ENCODE measurements around the gene GTF2IRD1. TPM values are rescaled to one million over a fixed set of nuclear protein-coding genes. Genes with fewer than 3 reads are reported as not detected.

GTF2IRD1 gene
- total and polyA plus RNA-seq, 9 of the 15 experiments (the other 6 are each of a cell fraction or from before 2014, with no cell fraction given): 9.1 to 30.2 (median 14.0) TPM

- Histone ChIP-seq H3K9me3 (replicated peaks; ENCODE audit: control insufficient read depth, insufficient read depth, low read depth, low read length) (no peaks in the 10 kb centered on the region; the same call in 1 of the 2 replicates), H3K4me2 (ENCODE audit: insufficient read depth, low read length) (no peak overlapping the region), H3K79me2 (ENCODE audit: control insufficient read depth, insufficient read depth, low read length) (no peaks in the 10 kb centered on the region), H3K4me1 (replicated peaks in 1 of 2; ENCODE audit: control insufficient read depth in 2 of 2, insufficient read depth in 2 of 2, low read length in 2 of 2) (peaks cover 0 to 8% of the 10 kb centered on the region in 2 experiments; a peak in 1 of 5 replicates), H3K27me3 (ENCODE audit: control insufficient read depth in 2 of 2, insufficient read depth in 2 of 2, low read length in 2 of 2) (peaks cover 0 to 2% of the 10 kb centered on the region in 2 experiments; a peak in 1 of 5 replicates), H3K4me3 (no peak overlapping the region), H3K9ac (ENCODE audit: insufficient read depth in 1 of 2, low read depth in 2 of 2, low read length in 2 of 2) (no peak overlapping the region), H2AFZ (ENCODE audit: low read depth, low read length) (peak overlapping the region; percentile 6), H3K27ac (ENCODE audit: extremely low read depth, low read depth, low read length) (no peak overlapping the region), H3K36me3 (ENCODE audit: control insufficient read depth, insufficient read depth, low read length) (no peaks in the 10 kb centered on the region), H3K9me1 (ENCODE audit: control insufficient read depth, insufficient read depth, low read length) (no peaks in the 10 kb centered on the region), H4K20me1 (replicated peaks; ENCODE audit: control insufficient read depth, insufficient read depth, low read length) (no peaks in the 10 kb centered on the region)
- FAIRE-seq (peak; percentile 93), DNase-seq (ENCODE audit: extremely low read depth in 1 of 4, low spot score in 3 of 4) (peak; percentile 83 to 94 (median 92)), ATAC-seq (peak; percentile 96)
- WGBS (ENCODE audit: insufficient coverage, low coverage, missing lambda C conversion rate): 15% methylated on average over 16 of the region's 16 CpGs
- no TSS peak for BruUV-seq (replicated peaks)
- ChIA-PET CTCF (ENCODE audit: low intra/inter-chr PET ratio) (interaction anchor here (0.6 to 2.6 kb wide), 4 partner anchors 149 to 1897 kb away, joined by 3 to 11 read pairs (median 6); no protein-coding TSS in a partner anchor), POLR2A (interaction anchor here (1.0 kb wide), 1 partner anchor 42 kb away, joined by 4 read pairs; no protein-coding TSS in a partner anchor)
- intact Hi-C loops (cut with micrococcal nuclease) (loop anchor here (1.0 to 2.0 kb wide), 3 partner anchors 127 to 629 kb away; no protein-coding TSS in a partner anchor), in situ Hi-C loops (cut with MboI) (loop anchor here (25.0 kb wide), 1 partner anchor 620 kb away; no protein-coding TSS in a partner anchor)
- TF ChIP-seq E2F8 (IDR thresholded peaks at IDR 0.05; ENCODE audit: low read depth, partially characterized antibody): no peak
- no peak for TF ChIP-seq MCM5 (IDR thresholded peaks at IDR 0.05; ENCODE audit: low read depth)
- TF ChIP-seq SRF (CRISPR knock-in tag; IDR thresholded peaks at IDR 0.05): peak in 1 of 2 experiments; percentile 65; a peak in 1 of 4 replicates
- TF ChIP-seq NCOA2 (IDR thresholded peaks at IDR 0.05; ENCODE audit: partially characterized antibody in 2 of 2): no peak
- peak; percentile 64; the same call in 1 of the 2 replicates for TF ChIP-seq CTBP1 (IDR thresholded peaks at IDR 0.05; ENCODE audit: borderline replicate concordance)
- TF ChIP-seq ZNF124 (CRISPR knock-in tag; IDR thresholded peaks at IDR 0.05): no peak
- peak; percentile 11; the same call in 1 of the 2 replicates for TF ChIP-seq GATAD2A (IDR thresholded peaks at IDR 0.05)
- no peak for TF ChIP-seq MECOM (CRISPR knock-in tag; IDR thresholded peaks at IDR 0.05)
- TF ChIP-seq NCOA6 (IDR thresholded peaks at IDR 0.05): no peak
- no peak for TF ChIP-seq ZNF707 (CRISPR knock-in tag; conservative IDR thresholded peaks at IDR 0.05)
- no peak for TF ChIP-seq NKRF (IDR thresholded peaks at IDR 0.05; ENCODE audit: borderline replicate concordance)
- TF ChIP-seq GABPB1 (CRISPR knock-in tag; IDR thresholded peaks at IDR 0.05): no peak
- no peak for TF ChIP-seq ZNF696 (CRISPR knock-in tag; conservative IDR thresholded peaks at IDR 0.05)
- no peak for TF ChIP-seq TSC22D4 (tag; IDR thresholded peaks at IDR 0.05)
- no peak for TF ChIP-seq RFX5 (IDR thresholded peaks at IDR 0.05; ENCODE audit: low read depth, low read length)
- TF ChIP-seq KHSRP (IDR thresholded peaks at IDR 0.05): no peak
- TF ChIP-seq ETV1 (tag; conservative IDR thresholded peaks at IDR 0.05; ENCODE audit: low read depth): no peak
Observed at GRCh38 chr7:74417419-74417971, 36.2 kb upstream of the GTF2IRD1 start.
